ENCODE results near the gene PACRG. TPM values are rescaled to one million over a fixed set of nuclear protein-coding genes. Genes with fewer than 3 reads are reported as not detected.

Gene PACRG
- total RNA-seq, 1 experiment from 2014 or later: 0.26 TPM

DNA sequence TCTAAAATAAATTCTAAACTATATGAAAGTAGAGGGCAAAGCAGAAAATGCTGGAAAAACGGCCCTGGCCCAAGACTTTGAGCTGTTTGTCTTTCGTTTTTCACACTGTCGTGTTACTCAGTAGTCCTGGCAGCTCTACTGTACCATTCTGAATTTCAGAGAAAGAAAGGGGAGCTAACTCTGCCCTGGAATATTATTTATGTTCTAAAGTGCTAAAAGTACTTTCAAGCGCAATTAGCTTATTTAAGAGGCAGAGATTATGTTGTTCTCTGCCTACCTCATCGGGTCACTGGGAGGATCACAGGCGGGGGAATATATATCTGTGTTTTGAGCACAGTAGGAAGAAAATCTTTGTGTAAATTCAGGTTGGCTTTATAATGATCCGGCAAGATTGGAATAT is 534.3 kb downstream of the PACRG start:
- peaks cover 25% of the 10 kb centered on the region for H3K27me3 Mint-ChIP-seq (ENCODE audit: low read depth)
- TF ChIP-seq, protein P1, sequence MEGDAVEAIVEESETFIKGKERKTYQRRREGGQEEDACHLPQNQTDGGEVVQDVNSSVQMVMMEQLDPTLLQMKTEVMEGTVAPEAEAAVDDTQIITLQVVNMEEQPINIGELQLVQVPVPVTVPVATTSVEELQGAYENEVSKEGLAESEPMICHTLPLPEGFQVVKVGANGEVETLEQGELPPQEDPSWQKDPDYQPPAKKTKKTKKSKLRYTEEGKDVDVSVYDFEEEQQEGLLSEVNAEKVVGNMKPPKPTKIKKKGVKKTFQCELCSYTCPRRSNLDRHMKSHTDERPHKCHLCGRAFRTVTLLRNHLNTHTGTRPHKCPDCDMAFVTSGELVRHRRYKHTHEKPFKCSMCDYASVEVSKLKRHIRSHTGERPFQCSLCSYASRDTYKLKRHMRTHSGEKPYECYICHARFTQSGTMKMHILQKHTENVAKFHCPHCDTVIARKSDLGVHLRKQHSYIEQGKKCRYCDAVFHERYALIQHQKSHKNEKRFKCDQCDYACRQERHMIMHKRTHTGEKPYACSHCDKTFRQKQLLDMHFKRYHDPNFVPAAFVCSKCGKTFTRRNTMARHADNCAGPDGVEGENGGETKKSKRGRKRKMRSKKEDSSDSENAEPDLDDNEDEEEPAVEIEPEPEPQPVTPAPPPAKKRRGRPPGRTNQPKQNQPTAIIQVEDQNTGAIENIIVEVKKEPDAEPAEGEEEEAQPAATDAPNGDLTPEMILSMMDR (conservative IDR thresholded peaks at IDR 0.05): no peak
- peaks cover 7% of the 10 kb centered on the region for H3K23me2 ChIP-seq (ENCODE audit: insufficient read length, low read depth, low read length, poor library complexity, severe bottlenecking)
- H2BK120ac ChIP-seq (ENCODE audit: low read depth, low read length, poor library complexity, severe bottlenecking): no peak overlapping the region
- H3K79me2 ChIP-seq (ENCODE audit: insufficient read depth, low read length): no peaks in the 10 kb centered on the region
- peaks cover 54% of the 10 kb centered on the region in 2 experiments for H3K4me1 Mint-ChIP-seq
- no peak overlapping the region for H4K8ac ChIP-seq (replicated peaks; ENCODE audit: insufficient read length, low read depth, low read length)
- peaks cover 7 to 9% (median 8%) of the 10 kb centered on the region in 3 experiments; a peak in 5 of 7 replicates for H3K36me3 Mint-ChIP-seq (ENCODE audit: insufficient read depth in 1 of 3, low read depth in 3 of 3)
- peaks cover 5 to 9% of the 10 kb centered on the region in 2 experiments; a peak in 3 of 5 replicates for H3K9me3 Mint-ChIP-seq
- no peak overlapping the region for H3K23ac ChIP-seq (ENCODE audit: insufficient read length, low read depth, low read length)
- no peak overlapping the region for H3K27ac ChIP-seq (ENCODE audit: insufficient read length, low read depth, low read length)
- H3K18ac ChIP-seq (ENCODE audit: insufficient read length, low read depth, low read length): no peak overlapping the region
- no peak overlapping the region for H2BK5ac ChIP-seq (ENCODE audit: insufficient read length, low read length)
- DNase-seq: no peak
- H3K27me3 ChIP-seq (ENCODE audit: insufficient read depth, low read length): peaks cover 11% of the 10 kb centered on the region
- H3T11ph ChIP-seq (ENCODE audit: low read length): no peak overlapping the region
- H2BK20ac ChIP-seq (ENCODE audit: low read depth, low read length, poor library complexity, severe bottlenecking): no peak overlapping the region
- peaks cover 2% of the 10 kb centered on the region; the same call in 1 of the 2 replicates for H3K4me1 ChIP-seq (ENCODE audit: insufficient read depth, low read length)
- no peak overlapping the region for H2AK5ac ChIP-seq (ENCODE audit: insufficient read length, low read length)
- H2AFZ ChIP-seq (ENCODE audit: low read length): no peak overlapping the region
- H4K20me1 ChIP-seq (ENCODE audit: control insufficient read depth, insufficient read depth, insufficient read length): no peaks in the 10 kb centered on the region
- H3K14ac ChIP-seq (ENCODE audit: insufficient read depth, low read length): no peak overlapping the region
- H3K27ac Mint-ChIP-seq: no peak overlapping the region; a peak in 1 of 7 replicates
- no peak overlapping the region for H4K5ac ChIP-seq (ENCODE audit: insufficient read length, low read depth, low read length)
- H3K4me2 ChIP-seq (ENCODE audit: insufficient read depth, insufficient read length, low read length): no peak overlapping the region
- no peak overlapping the region for H2BK15ac ChIP-seq (ENCODE audit: low read depth, low read length)
- H4K91ac ChIP-seq (ENCODE audit: insufficient read length, low read depth, low read length): no peak overlapping the region
- no peak overlapping the region for H3K56ac ChIP-seq (ENCODE audit: insufficient read length, low read depth, low read length)
- no peak overlapping the region for H2BK12ac ChIP-seq (ENCODE audit: insufficient read length, low read depth, low read length)
- no peaks in the 10 kb centered on the region for H3K9me3 ChIP-seq (ENCODE audit: control insufficient read depth, low read depth, low read length)
- no peaks in the 10 kb centered on the region for H3K79me1 ChIP-seq (ENCODE audit: insufficient read depth, low read depth, low read length, poor library complexity, severe bottlenecking)
- no CpG with 5 or more reads among the region's 7 CpGs for WGBS (ENCODE audit: extremely low coverage, insufficient read length, low lambda C conversion rate)
- no peak overlapping the region for H3K4ac ChIP-seq (ENCODE audit: low read depth, low read length)
- H3K4me3 Mint-ChIP-seq: no peak overlapping the region
- no peak overlapping the region for H3K9ac ChIP-seq (ENCODE audit: extremely low read depth, insufficient read length, low read length)
